GM21367 (cell line): Measurements from ENCODE around the gene IGSF5.
"Not testable (repeated sequence)": the region's sequence is repeated elsewhere in the genome, so short reads cannot be mapped to it uniquely, and the experiment has no call there.

Experiments used
- ATAC-seq: cut with Tn5 transposase; IDR thresholded peaks from one replicate; pipeline ENCODE4 v1.9.1; 2021; ENCODE audit not compliant: unreplicated experiment

Gene IGSF5

DNA sequence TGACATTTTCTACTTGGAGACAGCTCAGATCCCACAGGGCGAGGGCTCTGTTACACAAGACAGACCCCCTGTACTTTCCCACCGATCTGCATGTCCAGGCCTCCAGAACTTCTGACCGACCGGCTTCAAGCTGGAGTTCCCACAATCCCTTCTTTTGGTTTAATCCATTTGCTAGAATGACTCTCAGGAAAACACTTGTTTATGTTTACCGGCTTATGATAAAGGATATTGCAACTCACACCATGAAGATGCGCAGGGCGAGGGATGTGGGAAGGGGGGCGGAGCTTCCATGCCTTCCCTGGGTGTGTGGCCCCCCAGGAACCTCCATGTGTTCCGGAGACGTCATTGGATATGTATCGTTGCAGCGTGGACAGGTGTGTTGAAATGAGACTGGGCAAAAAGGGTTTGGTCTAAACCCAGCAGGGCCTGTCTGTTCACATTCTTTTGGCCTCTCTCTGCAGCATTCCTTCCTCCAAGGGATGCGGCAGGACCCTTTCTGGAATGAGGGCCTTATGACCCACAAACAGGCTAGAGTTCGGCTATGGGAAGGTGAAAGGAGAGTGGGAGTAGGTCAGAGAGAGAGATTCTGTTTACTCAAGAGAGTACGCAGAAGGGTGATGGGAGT lies 7.5 kb upstream of the IGSF5 start:
- ATAC-seq, result no peak

DNA sequence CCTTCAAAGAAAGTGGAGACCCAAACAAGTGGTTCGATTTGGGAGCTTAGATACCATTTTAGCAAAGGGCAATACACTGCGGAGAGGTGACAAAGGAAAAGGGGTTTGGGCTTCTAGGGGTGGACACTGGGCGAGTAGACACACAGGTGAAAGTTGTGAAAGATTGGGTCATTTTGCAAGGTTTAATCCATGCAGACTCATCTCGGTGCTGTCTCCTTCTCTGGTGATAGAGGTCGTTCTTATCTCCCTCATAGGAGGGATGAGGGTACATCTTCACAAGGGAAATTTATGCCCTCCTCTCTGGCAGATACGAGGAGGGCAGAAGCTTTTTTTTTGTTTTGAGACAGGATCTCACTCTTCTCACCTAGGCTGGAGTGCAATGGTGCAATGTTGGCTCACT lies 6.4 kb upstream of the IGSF5 start:
- no peak for ATAC-seq

DNA sequence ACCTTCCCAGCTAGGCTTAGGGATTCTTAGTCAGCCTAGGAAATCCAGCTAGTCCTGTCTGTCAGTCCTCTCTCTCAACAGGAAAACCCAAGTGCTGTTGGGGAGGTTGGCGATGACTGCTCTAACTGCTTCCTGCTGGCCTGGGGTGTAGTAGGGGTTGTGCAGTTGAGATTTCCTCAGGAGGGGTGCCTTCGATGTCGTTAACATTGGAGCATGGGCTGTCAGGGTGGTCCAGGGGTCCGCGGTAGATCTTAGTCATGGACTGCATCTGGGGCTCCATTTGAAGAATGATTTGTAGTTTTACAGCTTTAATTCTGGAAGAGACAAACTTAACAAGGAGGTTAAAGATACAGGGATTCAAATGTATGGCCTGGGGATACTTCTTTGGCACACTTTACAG lies 5.5 kb upstream of the IGSF5 start:
- not testable (repeated sequence) for ATAC-seq

DNA sequence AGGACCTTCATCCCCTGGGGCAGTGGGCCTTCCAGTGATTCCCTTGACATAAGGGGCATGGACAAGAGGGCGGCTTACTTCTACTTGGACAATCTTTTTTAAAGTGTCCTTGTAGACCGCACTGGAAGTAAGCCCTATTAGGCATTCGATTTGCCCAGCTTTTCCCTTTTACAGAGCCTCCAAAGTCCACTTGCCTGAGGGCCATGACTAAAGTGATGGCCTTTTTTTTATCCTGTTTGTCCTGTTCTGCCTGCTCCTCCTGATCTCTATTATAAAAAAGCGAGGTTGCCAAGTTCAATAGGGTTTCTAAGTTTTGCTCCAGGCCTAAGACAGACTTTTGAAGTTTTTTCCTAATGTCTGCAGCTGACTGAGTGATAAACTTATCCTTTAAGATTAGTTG lies 2.4 kb upstream of the IGSF5 start:
- not testable (repeated sequence) for ATAC-seq

DNA sequence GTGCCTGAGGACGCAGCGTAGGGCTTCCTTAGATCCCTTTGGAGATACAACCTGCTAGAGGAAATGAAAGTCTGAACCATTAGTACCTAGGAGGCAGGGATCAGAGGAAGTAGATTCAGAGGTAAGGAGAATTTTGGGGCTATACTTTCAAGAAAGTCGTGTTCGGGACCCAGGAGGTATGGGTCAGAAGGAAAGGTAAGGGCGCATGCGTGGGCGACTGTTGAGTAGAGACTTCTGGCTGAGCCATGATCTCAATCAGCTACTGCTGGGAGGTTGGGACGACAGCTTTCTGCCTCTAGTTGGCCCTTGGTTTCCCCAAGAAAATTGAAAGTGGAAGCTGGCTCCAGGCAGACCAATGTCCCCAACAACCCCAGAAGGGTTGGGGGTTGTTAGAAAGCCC lies 349 bp downstream of the IGSF5 start:
- not testable (repeated sequence) for ATAC-seq

DNA sequence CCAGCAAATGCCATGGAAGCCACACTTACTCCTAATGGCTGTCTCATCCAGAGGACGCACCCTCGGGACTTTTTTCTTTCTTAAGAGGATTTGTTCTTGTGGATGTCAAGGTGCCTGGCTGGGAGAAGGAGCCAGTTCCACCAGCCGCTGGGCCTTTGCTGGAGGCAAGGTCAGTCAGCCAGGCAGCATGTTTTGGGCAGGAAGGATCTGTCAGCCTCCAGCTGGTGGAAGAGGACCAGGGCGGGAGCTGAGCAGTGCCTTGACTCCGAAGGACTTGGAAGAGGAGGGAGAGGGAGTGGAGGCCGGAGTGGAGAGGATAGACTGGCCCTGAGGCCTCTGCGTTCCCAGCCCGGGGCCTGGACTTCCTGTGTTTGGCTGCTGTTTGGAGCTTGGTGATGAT lies 5.7 kb downstream of the IGSF5 start:
- no peak for ATAC-seq

DNA sequence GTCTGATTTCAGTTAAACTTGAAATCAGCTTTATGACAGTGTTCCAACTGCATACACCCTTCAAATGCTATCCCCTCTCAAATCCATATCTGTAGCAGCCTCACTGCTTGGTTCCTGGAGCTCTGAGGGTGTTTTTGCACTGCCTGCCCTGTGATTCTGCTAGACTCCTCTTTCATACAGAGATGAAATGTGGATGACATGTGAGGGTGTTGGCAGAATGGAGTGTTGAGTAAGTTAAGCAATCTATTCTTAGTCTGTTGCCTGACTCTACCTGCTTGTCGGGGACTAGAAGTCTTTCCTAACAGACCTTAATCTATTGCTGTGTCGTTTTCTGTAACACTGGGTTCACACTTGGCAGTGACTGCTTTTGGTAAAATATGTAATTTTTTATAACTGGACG lies 9.8 kb downstream of the IGSF5 start:
- ATAC-seq, result no peak

DNA sequence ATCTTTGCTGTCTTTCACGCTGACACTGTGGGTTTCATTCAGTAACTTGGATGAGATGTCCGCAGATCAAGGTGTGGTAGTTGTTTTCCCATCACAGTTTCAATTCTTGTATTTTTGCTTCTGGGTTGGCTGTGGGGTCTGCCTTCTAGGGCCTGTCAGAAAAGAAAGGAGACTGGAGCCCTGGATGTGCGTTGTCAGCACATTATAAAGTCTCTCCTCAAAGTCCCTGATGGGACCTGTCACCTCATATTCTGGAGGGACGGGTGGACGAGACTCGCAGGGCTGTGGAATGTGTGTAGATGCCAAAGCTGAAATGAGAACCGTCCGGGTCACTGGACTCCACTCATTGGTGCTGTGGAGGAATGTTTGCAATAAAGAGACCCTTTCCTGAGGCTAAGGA lies 11.3 kb downstream of the IGSF5 start:
- ATAC-seq, result no peak

DNA sequence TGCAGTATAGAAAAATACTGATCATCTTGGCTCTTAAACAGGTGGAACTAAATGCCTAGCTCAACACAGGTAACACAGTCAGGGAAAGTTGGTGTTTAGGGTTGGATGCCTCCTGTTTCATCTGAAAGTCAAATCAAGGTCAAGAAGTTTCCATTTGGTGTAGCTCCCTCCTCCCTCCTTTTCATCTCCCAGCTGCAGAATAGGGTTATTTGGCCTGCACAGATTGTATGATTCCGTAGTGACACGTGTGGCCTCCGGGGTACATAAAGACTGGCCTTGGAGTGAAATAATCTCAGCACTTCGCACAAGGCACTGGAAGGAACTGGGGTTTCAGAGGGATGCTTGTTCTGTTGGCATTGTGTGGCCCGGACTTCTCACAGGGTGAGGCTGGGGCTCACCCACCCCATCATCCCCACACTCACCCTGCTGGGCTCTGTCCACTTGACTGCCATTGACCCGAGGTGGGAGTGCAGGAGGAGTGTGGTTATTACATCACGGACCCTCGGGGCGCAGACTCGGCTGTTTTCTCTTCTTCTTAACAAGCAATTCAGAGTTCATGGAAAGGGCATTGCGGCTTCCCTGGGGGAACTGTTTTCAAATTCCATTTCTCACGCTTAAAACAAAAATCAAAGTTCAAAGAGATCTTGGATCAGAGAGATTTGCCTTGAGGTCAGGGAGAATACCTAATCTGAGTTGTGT lies 18.4 kb downstream of the IGSF5 start:
- no peak for ATAC-seq

DNA sequence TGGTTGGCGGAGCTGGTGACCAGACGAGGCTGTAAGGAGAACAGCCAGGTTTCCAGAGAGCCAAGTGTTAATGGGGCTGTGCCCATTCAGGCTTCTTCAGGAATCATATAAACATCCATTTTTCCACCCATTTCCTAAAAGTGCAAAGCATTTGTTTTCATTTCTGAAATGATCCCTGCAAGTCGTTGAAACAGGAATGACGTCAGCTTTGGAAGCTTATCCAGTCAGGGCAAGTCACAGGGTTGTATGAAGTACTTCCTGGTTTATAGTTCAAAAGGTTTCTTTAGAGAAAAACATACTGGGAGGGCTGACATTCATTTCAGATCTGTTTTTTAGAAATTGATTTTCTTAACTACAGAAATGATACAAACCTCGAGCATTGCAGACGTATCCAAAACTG lies 29.2 kb downstream of the IGSF5 start:
- ATAC-seq, result no peak

DNA sequence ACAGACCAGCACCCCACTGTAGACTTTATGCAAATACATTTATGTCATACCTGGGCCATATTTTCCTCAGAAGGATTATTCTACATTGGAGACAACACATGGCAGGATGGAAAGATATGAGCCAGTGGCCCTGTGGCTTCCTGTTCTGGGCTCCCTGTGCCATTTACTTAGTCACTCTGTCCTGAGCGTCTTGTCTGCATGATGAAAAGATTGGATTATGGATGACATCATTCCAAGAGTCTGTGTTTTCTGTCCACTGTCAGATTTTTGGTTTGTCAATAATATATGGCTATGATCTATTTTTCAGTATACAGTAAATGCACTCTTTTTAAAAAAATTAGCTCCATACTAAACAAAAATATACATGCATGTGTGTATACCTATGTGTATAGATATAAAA lies 30.8 kb downstream of the IGSF5 start:
- no peak for ATAC-seq

DNA sequence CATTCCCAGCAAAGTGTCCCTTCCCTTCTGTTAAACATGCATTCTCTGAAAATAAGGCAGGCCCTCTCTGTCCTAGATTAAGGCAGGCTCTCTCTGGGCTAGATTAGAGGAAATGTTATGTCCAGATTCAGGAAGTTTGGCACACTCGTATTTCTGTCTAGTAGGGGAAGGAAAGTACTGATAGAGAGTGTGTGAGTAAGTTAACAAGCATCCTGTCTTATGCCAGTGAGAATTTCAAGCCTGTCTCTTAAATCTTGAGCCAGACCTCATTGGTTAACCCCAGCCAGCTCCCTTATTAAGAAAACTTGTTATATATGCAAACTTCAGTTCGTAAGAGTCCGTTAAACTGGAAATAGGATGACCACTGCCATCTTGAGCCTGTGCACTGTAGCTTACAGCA lies 31.6 kb downstream of the IGSF5 start:
- ATAC-seq, result no peak

DNA sequence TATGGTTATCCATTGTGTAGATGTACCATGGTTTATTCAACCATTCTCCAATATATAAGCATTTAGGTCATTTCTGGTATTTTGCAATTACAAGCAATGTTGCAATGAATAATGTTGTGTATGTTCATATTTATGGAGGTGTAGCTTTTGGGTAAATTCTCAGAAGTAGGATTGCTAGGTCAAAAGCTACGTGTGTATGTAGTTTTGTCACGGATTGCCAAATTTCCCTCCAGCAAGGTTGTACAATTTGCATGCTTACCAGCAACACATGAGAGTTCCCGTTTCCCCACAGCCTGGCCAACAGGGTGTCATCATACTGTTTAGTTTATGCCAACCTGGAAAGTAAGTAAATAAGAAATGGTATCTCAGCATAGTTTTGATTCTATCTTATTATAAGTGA lies 36.3 kb downstream of the IGSF5 start:
- no peak for ATAC-seq

DNA sequence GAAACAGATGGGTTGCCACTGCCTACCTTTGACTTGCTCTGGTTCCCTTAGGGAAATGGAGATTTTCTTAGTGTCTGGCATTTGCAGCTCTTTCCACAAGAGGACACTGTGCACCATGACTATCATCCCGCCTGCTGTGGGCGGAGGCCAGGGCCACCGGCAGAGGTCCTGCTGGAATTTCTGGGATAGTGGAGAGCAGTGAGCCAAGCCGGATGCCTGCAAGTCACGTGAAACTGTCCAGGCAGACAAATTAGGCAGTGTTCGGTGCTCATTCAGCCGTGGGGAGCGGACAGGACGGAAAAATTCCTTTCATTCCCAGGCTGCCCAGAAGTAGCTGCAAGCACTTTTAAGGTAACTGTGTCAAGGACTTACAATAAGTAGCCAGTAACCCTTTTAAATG lies 43.4 kb downstream of the IGSF5 start:
- ATAC-seq, result no peak

DNA sequence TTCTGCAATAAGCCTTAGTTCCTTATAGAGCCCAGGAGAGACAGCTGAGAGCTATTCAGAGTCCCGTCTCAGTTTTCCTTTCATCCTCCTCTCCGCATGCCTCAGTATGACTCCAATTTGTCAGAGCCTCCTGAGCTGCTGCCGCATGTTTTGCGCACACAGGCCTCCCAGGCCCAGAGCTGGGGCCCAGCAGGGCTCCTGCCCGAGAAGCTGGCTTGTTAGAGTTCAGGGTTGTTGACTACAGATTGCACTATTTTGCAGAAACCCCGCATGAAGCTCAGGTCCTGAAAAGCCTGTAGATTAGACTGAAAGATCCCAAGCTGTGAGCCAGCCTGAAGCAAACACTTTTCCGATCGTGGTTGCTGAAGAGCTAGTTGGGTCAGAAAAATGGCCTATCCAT lies 51.5 kb downstream of the IGSF5 start:
- ATAC-seq, result no peak

DNA sequence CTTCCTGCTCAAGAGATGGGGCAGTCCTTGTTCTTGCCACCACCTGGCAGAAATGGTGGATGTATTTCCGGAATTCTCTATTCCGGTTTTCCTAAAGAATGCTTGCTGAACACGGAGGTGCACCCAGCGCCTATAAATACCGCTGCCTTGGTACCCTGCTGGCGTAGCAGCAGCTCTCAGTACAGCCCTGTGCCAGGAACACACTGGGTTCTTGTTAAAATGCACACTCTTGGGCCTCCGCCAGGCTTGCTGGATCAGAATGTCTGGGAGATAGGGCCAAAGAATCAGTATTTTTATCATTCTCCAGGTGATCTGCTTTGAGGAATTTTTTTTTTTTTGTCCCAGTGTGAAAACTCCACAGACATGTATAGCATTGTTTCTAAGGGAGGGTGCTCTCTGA lies 54.2 kb downstream of the IGSF5 start:
- no peak for ATAC-seq

DNA sequence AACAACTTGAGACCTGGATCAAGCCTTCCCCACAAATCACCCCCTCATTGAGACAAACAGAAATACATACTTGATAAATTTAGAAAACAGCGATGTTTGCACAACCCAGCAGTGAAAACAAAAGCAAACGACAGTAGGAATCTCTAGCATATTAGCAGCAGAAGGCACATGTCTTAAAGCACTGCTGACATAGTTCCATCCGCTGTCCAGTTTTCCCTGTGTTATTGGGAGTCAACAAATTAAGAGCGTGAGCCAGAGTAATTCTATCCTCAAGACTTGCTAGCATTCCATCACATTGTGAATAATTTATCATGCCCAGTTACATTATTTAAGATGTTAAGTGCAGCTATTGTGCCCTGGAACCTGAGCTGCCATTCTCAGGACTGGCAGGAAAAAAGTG lies 55.3 kb downstream of the IGSF5 start:
- no peak for ATAC-seq

DNA sequence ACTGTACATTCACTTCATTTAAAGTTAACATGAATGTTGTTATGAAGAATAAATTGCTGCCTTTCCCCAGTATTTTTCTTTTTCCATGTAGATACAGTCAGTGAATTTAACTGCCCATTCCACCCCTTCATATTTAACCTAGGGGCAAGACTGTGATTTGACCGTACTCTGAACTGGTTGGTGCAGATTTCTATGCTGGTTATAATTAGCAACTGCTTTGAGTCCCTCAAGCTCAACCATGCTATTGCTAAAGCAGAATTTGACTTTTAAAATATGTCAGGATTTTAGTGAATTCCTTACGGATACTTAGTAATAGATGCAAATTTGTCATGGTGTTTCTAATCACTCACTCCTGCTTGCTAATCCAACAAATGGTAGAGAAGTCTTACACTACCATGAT lies 57.2 kb downstream of the IGSF5 start:
- ATAC-seq, result no peak

DNA sequence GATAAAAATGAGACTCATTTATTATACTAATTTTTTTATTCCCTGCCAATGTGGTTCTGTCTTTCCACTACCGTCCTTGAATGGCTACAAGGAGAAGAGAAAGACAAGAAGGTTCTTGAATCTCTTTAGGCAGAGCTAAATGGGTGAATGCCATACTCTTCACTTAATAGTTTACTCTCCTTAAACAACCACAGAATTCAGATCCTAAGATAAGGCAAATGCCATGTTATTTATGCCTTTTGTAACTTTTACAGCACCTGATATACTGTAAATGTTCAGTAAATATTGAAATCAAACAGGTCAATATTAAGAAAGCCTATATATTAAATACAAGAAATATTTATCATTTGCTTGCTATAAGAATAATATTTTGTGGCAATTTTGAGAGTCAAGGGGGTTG lies 58.4 kb downstream of the IGSF5 start:
- no peak for ATAC-seq

DNA sequence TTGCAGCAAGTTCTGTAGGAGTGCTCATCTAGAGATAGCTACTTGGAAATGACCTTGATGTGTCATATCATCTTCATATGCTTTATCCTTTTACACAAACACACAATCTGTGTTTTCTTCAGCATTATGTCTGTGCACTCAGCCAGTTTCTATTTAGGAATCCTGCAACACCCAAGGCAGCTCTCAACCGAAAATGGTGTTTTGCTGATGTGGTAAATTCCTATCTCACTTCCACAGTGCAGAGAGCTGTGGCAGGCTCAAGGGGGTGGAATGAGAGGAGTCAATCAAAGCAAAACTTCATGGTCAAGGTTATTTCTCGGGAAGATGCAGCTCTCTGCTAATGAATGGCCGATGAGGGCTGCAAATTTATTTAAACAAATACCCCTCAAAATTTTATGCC lies 59.3 kb downstream of the IGSF5 start:
- ATAC-seq, result no peak

DNA sequence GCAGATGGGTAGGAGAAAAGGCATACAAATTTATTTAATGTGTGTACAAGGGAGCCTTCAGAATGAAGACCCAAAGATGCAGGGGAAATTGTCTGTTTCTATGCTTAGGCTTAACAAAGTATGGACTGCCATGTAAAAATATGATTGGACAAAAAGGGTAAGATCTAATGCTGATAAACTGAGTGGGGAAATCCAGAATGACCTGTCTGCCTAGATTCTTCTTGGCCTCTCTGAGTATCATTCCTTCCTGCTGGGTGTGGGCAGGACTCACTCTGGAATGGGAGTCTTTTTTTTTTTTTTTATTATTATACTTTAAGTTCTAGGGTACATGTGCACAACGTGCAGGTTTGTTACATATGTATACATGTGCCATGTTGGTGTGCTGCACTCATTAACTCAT lies 61.0 kb downstream of the IGSF5 start:
- no peak for ATAC-seq

DNA sequence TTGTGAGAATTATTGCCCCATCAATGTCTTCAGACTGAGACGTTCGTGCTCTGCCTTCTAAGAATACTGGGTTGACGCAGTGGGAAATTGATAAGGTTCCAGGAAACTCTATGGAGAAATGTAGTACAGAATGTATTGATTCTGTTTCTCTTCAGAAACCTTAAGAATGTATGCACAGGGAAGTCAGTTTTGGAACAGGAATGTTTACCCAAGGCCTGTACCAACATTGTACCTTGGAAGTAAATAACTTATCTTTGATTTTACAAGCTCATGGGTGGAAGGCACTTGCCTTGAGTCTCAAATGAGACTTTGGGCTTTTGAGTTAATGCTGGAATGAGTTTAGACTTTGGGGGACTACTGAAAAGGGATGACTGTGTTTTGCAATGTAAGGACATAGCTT lies 62.8 kb downstream of the IGSF5 start:
- no peak for ATAC-seq

DNA sequence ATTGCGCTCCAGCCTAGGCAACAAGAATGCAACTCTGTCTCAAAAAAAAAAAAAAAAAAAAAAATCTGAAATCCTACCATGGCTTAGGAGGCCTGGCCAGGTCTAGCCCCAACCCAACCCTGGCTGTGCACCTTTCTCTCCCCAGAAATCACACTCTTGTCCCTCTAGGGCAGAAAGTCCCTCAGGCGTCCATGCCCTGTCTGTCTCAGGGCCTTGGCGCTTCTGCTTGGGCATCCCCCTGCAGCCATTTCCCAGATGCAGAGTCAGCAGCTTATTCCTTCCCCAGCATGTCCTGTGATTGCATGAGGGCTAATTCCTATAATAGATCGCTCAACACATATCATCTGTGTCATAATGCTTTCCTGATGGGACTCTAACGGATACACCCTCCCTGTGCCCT lies 65.0 kb downstream of the IGSF5 start:
- no peak for ATAC-seq
